HT-29 (cell line): ENCODE data around the gene DONSON. TPM values are rescaled to one million over a fixed set of nuclear protein-coding genes. Genes with fewer than 3 reads are reported as not detected.
"Not testable (repeated sequence)": the region's sequence is repeated elsewhere in the genome, so short reads cannot be mapped to it uniquely, and the experiment has no call there.

Experiments used
- DNase-seq: peaks from one replicate; pipeline ENCODE4 v3.0.0-alpha.2; 2015; ENCODE audit warnings: low spot score
- total RNA-seq: library from RNA; depleted of rRNA; stranded (reverse); fragments of >200 nt; shearing (Covaris generic); gene quantifications from 2 replicates; pipeline ENCODE4 v1.2.3, GENCODE V29; 2014; rRNA removed

DONSON gene
- 19.4 and 21.7 TPM in 2 replicates for total RNA-seq

GRCh38 chr21:33588485-33589335, at the start of gene DONSON:
TSS of gene DONSON (minus strand) at chr21:33588684. CDS start at chr21:33588641, 43 bp downstream.
- peak; percentile 80 for DNase-seq

GRCh38 chr21:33634254-33634653, 45.8 kb upstream of the DONSON start:
- DNase-seq: no peak

DNA sequence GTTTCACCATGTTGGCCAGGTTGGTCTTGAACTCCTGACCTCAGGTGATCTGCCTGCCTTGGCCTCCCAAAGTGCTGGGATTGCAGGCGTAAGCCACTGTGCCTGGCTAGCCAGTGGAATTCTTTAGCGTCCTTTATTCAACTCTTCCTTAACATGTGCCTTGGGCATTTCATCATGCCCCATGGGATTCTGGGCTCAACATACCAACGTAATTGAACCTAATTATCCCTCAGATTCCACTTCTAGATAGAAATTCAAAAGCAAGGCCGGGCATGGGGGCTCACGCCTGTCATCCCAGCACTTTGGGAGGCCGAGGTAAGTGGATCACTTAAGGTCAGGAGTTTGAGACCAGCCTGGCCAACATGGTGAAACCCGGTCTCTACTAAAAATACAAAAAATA, 37.7 kb upstream of the DONSON start:
- not testable (repeated sequence) for DNase-seq

- no peak for DNase-seq
These were observed 33.8 kb upstream of the DONSON start for GRCh38 chr21:33622253-33622652.

DNA sequence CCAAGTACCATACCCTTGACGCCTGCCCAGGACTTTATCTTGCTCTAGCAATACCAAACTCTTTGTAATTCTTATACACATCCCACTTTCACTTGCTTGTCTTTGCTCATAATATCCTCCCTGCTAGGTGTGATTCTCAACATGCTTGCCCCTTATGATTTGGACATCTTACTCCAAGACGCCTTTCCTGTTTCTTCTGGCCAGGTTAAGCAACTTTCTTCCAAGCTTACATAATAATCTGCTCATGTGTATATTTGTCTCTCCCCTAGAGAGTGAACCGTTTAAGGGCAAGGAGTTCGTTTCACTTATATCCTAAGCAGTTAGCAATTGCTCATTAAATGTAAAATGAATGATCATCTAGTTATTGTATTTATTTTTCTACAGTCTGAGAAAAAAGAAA, 31.2 kb upstream of the DONSON start:
- DNase-seq: no peak

DNA sequence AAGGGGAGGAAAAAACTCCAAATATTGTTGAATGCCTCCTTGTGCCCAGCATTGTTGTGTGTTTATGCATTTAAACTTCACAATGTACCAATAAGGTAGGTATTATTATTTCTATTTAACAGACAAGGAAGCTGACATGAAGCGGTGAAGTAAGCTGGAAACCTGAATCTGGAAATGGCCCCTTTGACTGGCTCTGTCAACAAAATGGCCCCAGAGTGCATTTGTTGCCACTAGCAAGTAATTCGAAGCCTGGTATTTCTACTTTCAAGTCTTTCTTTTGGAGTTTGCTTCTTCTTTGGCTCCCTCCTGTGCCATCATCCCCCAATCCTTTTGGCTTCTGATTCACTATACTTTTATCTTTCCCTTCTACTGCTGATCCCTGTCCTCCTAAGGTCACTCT, 29.9 kb upstream of the DONSON start:
- no peak for DNase-seq

DNA sequence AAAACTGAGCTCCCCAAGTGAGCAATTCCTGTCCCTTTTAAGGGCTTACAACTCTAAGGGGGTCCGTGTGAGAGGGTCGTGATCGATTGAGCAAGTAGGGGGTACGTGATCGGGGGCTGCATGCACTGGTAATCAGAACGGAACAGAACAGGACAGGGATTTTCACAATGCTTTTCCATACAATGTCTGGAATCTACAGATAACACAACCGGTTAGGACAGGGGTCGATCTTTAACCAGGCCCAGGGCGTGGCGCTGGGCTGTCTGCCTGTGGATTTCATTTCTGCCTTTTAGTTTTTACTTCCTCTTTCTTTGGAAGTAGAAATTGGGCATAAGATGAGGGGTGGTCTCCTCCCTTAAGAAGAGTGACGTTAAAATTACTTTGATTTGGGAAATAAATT, 29.1 kb upstream of the DONSON start:
- DNase-seq: not testable (repeated sequence)

DNA sequence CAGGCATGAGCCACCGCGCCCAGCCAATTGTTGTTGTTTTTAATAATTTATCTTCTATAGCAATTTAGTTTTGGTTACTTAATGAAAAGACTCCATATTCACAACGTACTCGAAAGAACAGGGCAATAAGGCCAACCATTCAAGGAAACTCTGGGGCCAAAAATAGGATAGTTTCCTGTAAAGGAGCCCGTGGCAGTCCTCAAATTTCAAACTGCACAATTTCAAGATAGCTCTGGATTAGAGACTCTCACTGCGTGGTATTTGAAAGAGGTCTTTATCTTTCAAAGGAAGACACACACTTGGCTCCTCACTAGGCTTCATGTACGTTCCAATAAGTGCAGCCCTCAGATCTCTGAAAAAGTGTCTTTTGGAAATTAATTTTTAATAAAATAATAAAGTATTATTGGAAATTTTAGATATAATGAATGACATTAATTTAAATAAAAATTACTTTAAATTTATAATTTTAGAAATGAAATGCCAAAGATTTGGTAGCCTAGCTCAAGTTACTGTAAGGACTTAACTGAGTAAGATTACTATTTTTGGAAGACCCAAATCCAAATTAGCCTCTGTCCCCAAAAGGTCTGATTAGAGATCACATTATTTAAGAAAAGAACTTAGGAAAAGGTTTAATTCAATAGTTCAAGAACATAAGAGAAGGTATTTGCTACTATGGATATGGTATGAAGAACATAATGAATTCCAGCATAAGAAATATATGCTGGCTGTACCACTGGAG, 22.7 kb upstream of the DONSON start:
- DNase-seq: no peak

DNA sequence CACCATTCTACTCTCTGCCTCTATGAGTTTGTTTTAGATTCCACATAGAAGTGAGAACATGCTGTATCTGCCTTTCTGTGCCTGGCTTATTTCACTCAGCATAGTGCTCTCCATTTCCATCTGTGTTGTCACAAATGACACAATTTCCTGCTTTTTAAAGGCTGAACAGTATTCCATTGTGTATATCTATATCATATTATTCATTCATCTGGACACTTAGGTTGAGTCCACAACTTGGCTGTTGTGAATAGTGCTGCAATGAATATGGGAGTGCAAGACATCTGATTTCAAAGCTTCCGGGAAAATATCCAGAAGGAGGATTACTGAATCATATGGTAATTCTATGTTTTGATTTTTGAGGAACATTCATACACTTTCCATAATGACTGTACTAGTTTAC, 20.1 kb upstream of the DONSON start:
- no peak for DNase-seq

- DNase-seq: no peak
These were observed 9.6 kb upstream of the DONSON start for GRCh38 chr21:33598051-33598450.

DNA sequence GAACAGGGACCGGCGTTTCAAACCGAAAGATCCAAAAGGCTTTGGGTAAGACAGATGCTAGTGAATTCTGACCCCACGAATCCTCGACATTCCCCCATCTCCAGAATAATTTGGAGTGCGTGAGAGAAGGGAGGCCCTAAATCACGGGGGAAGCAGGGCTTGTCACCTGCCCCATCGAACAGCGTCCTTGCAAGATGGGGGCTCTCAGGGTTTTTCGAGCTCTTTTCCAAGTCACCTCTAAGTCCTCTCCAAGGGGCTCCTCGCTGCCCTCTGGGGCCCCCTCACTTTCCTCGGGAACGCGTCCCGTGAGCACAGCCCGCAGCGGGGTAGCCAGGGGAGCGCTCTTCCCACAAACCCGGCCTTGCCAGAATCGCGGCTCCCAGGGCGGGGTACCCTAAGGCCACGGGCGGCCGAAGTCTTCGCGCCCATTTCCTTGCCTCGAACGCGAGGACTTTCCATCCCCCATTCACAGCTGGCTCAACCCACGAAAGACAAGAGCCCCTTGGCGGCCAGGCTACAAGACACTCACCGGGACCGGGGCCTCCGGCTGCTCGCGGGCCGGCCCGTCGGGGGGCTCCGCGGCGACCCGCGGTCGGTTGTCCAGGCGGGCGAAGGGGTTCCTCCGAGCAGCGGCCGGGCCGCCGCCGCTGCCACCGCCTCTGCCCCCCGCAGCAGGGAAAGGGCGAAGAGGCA, 546 bp downstream of the DONSON start:
- peak; percentile 36 for DNase-seq

GRCh38 chr21:33586927-33587326, 1.6 kb downstream of the DONSON start:
- no peak for DNase-seq

GRCh38 chr21:33584455-33584854, 4.0 kb downstream of the DONSON start:
- no peak for DNase-seq

- DNase-seq: no peak
These were observed 9.4 kb downstream of the DONSON start for GRCh38 chr21:33578959-33579542.

GRCh38 chr21:33578214-33578613, 10.3 kb downstream of the DONSON start:
- DNase-seq: no peak

DNA sequence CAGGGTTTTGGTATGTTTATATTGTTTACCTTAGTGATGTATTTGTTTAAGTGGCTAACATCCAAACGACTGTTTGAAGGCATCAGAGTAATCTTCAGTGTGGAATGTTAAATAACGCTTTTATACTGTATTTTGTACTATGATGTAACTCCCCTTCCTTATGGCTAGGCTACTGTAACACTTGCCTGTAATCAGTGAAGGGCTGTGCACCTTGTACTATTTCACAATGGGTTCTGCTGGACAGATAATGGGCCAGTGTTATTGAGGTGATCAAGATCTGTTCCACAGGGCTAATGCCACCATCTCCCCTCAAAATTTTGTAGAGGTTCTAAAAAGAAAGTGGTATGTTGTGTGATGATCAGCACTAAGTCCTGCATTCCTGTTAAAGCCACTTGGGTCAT, 11.7 kb downstream of the DONSON start:
- DNase-seq: not testable (repeated sequence)

DNA sequence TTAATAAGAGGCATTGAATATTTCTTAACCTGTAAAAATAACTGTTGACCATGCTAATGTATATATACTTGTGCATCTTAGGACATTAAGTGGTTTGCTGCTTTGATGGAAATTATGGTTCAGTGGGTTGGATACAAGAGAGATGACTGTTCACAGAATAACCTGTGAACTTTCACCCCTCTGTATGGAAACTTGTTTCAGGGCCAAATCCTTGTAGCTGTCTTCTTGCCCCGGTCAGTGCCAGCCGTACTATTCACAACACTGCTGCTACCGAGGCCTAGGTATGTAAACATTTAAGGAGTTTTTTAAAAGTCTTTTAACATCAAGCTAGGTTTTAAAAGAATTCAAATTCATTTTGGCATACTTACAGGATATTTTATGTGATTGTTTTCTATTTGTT, 16.1 kb downstream of the DONSON start:
- no peak for DNase-seq

GRCh38 chr21:33569991-33570390, 18.5 kb downstream of the DONSON start:
- DNase-seq: no peak

- no peak for DNase-seq
These were observed 20.0 kb downstream of the DONSON start for GRCh38 chr21:33568448-33568847.

DNA sequence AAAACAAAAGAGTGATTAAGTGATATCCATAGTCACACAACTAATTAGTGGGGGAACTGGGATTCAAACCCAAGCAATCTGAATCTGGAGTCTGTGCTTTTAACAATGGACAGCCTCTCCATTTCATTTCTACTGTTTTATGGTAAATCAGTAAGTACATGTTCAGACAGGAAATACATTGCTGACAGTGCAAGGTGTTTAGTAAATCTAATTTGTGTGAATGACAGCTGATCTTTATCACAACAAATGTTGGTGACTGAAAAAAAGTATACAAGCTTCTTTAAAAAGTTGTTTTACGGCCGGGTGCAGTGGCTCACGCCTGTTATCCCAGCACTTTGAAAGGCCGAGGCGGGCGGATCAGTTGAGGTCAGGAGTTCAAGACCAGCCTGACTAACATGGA, 20.6 kb downstream of the DONSON start:
- no peak for DNase-seq

GRCh38 chr21:33566514-33566913, 22.0 kb downstream of the DONSON start:
- DNase-seq: no peak

DNA sequence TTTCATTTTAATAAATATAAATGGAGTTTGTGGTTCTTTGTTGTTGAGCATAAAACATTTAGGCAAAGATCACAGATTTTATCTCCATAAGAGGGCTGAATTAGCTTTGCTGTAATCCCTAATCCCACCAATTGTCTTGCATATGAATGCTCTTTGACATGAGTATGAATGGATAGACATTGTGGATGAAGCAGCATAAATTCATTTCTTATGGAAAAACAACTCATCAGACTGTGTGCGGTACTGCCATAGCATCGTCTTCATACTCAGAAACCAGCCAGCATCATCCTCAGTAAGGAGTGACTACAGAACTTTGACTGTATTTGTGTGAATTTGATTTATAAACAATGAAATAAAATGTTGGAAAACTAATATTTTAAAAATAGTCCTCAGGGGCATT, 26.1 kb downstream of the DONSON start:
- DNase-seq: no peak
